ENCODE data around the gene EHD2.
"Not testable (repeated sequence)": the region's sequence is repeated elsewhere in the genome, so short reads cannot be mapped to it uniquely, and the experiment has no call there.

Gene EHD2

DNA sequence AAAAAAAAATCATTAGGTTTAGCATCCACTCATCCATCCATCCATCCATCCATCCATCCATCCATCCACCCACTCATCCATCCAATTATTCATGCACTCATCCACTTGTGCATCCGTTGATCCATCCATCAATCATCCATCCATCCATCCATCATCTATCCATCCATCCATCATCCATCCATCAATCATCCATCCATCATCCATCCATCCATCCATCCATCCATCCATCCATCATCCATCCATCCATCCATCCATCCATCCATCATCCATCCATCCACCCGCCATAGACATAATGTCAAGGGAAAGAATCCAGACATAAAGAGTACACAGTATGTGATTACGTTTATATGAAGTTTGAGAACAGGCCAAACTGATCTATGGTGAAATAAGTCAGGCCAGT, 56.3 kb downstream of the EHD2 start:
- no peak for DNase-seq (ENCODE audit: low spot score)

- not testable (repeated sequence) for DNase-seq (ENCODE audit: low spot score)
Measured at GRCh38 chr19:47771291-47771690, 58.1 kb downstream of the EHD2 start.

DNA sequence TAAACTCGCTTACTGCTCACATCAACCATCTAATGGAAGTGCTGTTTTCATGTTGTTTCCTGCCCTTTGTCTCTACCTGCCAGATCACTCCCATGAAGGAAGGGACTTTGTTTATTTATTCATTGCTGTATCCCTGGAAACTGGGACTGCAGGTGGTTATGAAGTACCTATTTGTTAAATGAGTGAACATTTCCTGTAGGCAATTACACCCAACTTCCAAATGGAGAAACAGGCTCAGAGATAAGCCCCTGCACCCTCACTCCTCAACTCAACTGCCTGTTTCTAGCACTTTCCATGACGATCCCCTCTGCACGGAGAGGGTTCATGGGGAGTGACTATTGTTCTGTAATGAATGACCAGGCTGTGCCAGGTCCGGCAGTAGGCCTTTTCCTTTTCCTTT, 63.3 kb downstream of the EHD2 start:
- DNase-seq (ENCODE audit: low spot score) = no peak

DNA sequence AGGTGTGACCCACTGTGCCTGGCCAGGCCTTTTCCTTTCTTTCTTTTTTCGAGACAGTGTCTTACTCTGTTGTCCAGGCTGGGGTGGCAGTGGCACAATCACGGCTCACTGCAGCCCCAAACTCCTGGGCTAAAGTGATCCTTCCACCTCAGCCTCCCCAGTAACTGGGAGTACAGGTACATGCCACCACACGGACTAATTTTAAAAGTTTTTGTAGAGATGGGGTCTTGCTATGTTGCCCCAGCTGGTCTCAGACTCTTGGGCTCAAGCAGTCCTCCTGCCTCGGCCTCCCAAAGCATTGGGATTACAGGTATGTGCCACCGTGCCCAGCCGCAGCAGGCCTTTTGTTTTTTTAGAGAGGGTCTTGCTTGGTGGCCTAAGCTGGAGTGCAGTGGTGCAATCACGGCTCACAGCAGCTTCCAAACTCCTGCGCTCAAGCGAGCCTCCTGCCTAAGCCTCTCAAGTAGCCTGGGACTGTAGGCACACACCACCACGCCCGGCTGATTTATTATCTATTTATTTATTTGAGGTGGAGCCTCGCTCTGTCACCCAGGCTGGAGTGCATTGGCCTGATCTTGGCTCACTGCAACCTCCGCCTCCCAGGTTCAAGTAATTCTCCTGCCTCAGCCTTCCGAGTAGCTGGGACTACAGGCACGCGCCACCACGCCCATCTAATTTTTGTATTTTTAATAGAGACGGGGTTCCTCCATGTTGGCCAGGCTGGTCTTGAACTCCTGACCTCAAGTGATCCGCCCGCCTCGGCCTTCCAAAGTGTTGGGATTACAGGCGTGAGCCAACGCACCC, 64.2 kb downstream of the EHD2 start:
- DNase-seq (ENCODE audit: low spot score) = not testable (repeated sequence)

DNA sequence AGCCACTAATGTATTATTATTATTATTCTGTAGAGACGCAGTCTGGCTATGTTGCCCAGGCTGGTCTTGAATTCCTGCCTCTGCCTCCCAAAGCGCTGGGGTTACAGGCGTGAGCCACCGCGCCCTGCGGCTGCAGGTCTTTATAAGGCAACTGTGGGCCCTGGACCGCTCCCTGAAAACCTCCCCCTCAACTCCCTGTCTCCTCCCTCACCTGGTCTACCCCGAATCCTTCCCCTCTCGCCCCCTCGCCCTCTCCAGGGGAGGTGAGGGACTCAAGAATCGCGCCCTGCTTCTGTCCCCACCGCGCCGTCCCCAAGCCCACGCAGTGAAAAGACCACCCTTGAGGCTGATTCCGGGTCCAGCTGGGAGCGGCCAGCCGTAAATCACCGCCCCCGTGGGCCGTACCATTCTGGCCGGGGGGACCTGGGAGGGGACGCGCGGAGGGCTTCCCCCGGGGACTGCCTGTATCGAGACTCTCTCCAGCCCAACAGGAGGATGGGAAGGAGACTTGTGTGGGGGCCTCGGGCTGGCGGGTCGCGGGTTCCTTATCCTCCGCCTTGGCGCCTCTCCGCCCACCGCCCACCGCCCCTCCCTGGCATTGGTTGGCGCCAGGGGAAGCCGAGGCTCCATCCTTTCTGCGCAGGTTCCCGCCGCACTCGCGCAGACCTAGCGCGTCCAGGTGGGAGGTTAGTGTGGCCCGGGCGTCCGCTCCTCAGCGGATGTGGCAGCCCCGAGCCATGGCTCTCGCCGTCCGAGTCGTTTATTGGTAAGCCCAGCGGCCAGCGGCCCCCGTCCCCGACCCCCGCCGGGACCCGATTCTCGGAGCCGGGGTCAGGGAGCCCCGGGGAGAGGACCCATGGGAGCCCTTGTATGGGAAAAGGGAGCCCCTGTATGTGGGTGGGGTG, 65.1 kb downstream of the EHD2 start, which contains the start of gene SELENOW:
Gene SELENOW, plus strand, starts transcription at position 655 of the 905 bp plus-strand sequence. Its CDS starts 83 bp downstream, at position 738.
- DNase-seq (ENCODE audit: low spot score) = peak; percentile 92

- DNase-seq (ENCODE audit: low spot score) = peak; percentile 46
Measured at GRCh38 chr19:47778954-47779351, 65.7 kb downstream of the EHD2 start.

DNA sequence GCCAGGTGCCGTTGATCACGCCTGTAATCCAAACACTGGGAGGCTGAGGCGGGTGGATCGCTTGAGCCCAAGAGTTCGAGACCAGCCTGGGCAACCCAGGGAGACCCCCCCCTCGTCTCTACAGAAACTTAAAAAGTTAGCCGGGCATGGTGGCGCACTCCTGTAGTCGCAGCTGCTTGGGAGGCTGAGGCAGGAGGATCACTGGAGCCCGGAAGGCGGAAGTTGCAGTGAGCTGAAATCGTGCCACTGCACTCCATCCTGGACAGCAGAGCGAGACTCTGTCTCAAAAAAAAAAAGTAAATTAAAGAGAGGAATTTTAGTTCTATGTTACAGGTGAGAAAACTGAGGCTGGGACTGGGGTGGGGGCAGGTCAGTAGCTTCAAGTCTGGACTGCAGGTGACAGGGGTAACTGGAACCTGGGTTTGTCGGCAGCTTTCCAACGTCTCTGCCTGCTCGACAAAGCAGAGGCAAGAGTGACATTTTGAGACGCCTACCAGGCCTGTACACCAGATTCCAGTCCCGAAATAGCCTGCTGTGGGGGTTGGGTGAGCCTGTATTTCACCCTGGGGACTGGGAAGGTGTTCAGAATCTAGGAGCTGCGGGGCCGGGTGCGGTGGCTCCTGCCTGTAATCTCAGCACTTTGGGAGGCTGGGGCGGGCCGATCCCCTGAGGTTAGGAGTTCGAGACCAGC, 66.4 kb downstream of the EHD2 start:
- peak; percentile 44 for DNase-seq (ENCODE audit: low spot score)

DNA sequence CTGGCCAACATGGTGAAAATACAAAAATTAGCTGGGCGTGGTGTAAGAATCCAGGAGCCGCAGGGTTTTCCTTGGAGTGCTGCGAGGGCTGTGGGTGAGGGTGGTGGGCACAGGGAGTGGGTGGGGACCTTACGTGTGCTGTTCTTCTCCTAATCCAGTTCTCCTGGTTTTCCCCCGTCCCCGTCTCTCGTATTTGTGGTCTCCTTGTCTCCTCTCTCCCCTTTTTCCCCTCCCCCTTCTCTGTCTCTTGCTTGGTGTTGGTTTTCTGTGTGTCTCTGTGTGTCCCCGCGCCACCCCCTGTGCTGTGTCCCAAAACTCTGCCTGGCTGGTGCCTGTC, 67.0 kb downstream of the EHD2 start:
- no peak for DNase-seq (ENCODE audit: low spot score)

- peak; percentile 45 for DNase-seq (ENCODE audit: low spot score)
Measured at GRCh38 chr19:47781590-47782262, 68.5 kb downstream of the EHD2 start.

DNA sequence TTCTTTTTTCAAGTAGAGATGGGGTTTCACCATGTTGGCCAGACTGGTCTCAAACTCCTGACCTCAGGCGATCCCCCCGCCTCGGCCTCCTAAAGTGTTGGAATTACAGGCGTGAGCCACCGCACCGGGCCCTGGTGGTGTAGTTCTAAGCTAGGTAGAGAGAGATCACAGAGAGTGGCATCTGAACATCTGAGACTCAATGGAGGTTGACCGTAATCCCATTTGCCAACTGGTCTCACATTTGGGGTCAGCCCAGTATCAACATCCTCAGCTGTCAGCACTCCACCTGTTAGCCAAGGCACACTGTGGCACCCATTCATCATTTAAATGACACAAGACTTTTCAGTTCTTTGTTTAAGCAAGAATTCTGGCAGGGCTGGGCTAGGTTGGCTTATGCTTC, 73.3 kb downstream of the EHD2 start:
- no peak for DNase-seq (ENCODE audit: low spot score)

- not testable (repeated sequence) for DNase-seq (ENCODE audit: low spot score)
Measured at GRCh38 chr19:47787307-47787706, 74.1 kb downstream of the EHD2 start.

DNA sequence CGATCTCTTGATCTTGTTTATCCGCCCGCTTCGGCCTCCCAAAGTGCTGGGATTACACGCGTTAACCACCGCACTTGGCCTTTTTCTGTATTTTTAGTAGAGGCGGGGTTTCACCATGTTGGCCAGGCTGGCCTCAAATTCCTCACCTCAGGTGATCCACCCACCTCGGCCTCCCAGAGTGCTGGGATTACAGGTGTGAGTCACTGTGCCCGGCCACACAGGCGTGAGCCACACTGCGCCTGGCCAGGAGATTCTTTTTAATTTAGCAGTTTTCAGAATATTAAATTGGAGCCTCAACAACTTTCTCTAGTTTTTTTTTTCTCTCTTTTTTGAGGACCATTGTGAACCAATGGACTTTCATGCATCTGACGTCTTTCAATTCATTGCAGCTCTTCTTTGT, 76.6 kb downstream of the EHD2 start:
- DNase-seq (ENCODE audit: low spot score) = not testable (repeated sequence)

DNA sequence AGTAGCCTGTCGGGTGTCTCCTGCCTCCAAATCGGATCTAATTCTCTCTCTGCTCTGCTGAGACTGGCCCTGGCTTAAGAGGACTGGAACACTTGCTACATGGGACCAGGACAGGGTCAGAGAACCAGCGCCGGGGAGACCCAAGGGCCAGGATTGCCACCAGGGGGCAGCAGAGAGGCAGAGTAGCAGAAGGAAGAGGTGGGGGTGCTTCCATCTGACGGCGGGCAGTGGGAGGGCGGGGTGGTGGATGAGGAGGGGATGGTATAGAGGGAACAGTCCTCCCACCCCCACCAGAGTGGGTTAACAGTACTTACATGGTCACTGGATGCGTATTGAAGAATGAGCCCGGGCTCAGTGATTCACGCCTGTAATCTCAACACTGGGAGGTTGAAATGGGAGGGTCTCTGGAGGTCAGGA, 77.2 kb downstream of the EHD2 start:
- DNase-seq (ENCODE audit: low spot score) = peak; percentile 89

GRCh38 chr19:47792616-47793015, 79.4 kb downstream of the EHD2 start:
- DNase-seq (ENCODE audit: low spot score) = no peak
